HepG2 (cell line): ENCODE results near the gene TCAP. TPM values are rescaled to one million over a fixed set of nuclear protein-coding genes. Genes with fewer than 3 reads are reported as not detected.

Experiments
- ATAC-seq: fragments of 200-7000 bp; cut with Tn5 transposase; 3 replicates; pipeline ENCODE4 v1.9.1; 2020; ENCODE audit warnings: mild to moderate bottlenecking, moderate library complexity
- BruUV-seq: library from RNA; stranded (reverse); fragments of 400-500 nt; replicated peaks from 2 replicates; lab custom pipeline; 2021; lab: Mats Ljungman, UMichigan
- CTCF ChIA-PET: fragments of 300-600 bp; formaldehyde crosslinking; extraction: SDS; loops from one replicate; lab custom pipeline; 2021; ENCODE audit warnings: low total read pairs, inconsistent platforms, low intra/inter-chr PET ratio; lab: Yijun Ruan, JAX
- POLR2A ChIA-PET: fragments of 350-600 bp; sonication (Branson Sonifier 250); formaldehyde crosslinking; loops from one replicate; lab custom pipeline; 2020; ENCODE audit warnings: antibody characterized with exemption, inconsistent platforms; lab: Yijun Ruan, JAX
- DNase-seq: peaks from one replicate; pipeline ENCODE4 v3.0.0-alpha.2; 2015; ENCODE audit warnings: low spot score
- FAIRE-seq: peaks from 3 replicates; lab custom pipeline; 2011; peaks lifted over from hg19 to GRCh38; lab: Jason Lieb, UNC
- H2AFZ ChIP-seq: one replicate; pipeline ENCODE4 v1.6.1; 2011; ENCODE audit warnings: low read length, inconsistent platforms
- H3K27ac ChIP-seq: fragments of 300-600 bp; 3 replicates; pipeline ENCODE4 v1.8.0; 2011; ENCODE audit warnings: mixed run types, mild to moderate bottlenecking, mixed read lengths, low read length, inconsistent platforms; ENCODE audit not compliant: insufficient read depth; ENCODE audit errors: extremely low read length
- H3K27me3 ChIP-seq, 2 experiments: fragments of 200-600 bp in 1 of 2; 2 replicates in 1 of 2; 3 replicates in 1 of 2; pipeline versions ENCODE4 v1.6.0 to v1.8.0; 2011; ENCODE audit warnings: low read length in 2 of 2, mild to moderate bottlenecking in 2 of 2, moderate library complexity in 2 of 2, inconsistent platforms in 1 of 2; ENCODE audit not compliant: insufficient read depth in 2 of 2, control insufficient read depth in 1 of 2
- H3K36me3 ChIP-seq, 2 experiments: fragments of 200-600 bp in 1 of 2; replicated peaks in 1 of 2; 2 replicates in 1 of 2; 3 replicates in 1 of 2; pipeline versions ENCODE4 v1.5.1 to v1.8.0; 2011; ENCODE audit warnings: low read length in 2 of 2, inconsistent platforms in 1 of 2; ENCODE audit not compliant: insufficient read depth in 2 of 2, control insufficient read depth in 1 of 2
- H3K4me1 ChIP-seq: 2 replicates; pipeline ENCODE4 v1.5.1; 2012; ENCODE audit warnings: low read length, inconsistent platforms; ENCODE audit not compliant: insufficient read depth
- H3K4me2 ChIP-seq: 2 replicates; pipeline ENCODE4 v1.6.0; 2011; ENCODE audit warnings: low read depth, low read length, inconsistent platforms
- H3K4me3 ChIP-seq, 3 experiments: fragments of 200-600 bp in 1 of 3; sonication (generic), shearing (Covaris generic) in 1 of 3; replicated peaks in 1 of 3; 2 replicates each; pipeline ENCODE4 v1.5.1; 2011 to 2016; ENCODE audit warnings: low read length in 3 of 3, inconsistent platforms in 2 of 3, low read depth in 2 of 3, mild to moderate bottlenecking in 2 of 3, control low read depth in 1 of 3, mixed read lengths in 1 of 3; ENCODE audit not compliant: insufficient read depth in 1 of 3
- H3K79me2 ChIP-seq: one replicate; pipeline ENCODE4 v1.6.1; 2011; ENCODE audit warnings: low read length, inconsistent platforms; ENCODE audit not compliant: insufficient read depth
- H3K9ac ChIP-seq: 2 replicates; pipeline ENCODE4 v1.6.0; 2011; ENCODE audit warnings: mild to moderate bottlenecking, low read depth, low read length, inconsistent platforms; ENCODE audit not compliant: insufficient read depth
- H3K9me3 ChIP-seq: 2 replicates; pipeline ENCODE4 v1.5.1; 2012; ENCODE audit warnings: mild to moderate bottlenecking, low read length
- H4K20me1 ChIP-seq: 2 replicates; pipeline ENCODE4 v1.6.0; 2011; ENCODE audit warnings: inconsistent platforms, mild to moderate bottlenecking, low read length, moderate library complexity; ENCODE audit not compliant: insufficient read depth
- MLLT10 ChIP-seq: sonication (generic); formaldehyde crosslinking; IDR thresholded peaks from 2 replicates; pipeline ENCODE4 v1.4.0; 2020; ENCODE audit warnings: missing genetic modification reagents
- PHF20 ChIP-seq: sonication (generic); formaldehyde crosslinking; IDR thresholded peaks from 2 replicates; pipeline ENCODE4 v1.5.0; 2020; ENCODE audit warnings: mild to moderate bottlenecking, missing genetic modification reagents
- SIX1 ChIP-seq: sonication (generic); formaldehyde crosslinking; IDR thresholded peaks from 2 replicates; pipeline ENCODE4 v1.4.0; 2020; ENCODE audit warnings: missing genetic modification reagents, borderline replicate concordance
- SMAD3 ChIP-seq: sonication (generic); formaldehyde crosslinking; IDR thresholded peaks from 2 replicates; pipeline ENCODE4 v1.4.0; 2020; ENCODE audit warnings: missing genetic modification reagents
- SMAD9 ChIP-seq: sonication (generic); formaldehyde crosslinking; IDR thresholded peaks from 2 replicates; pipeline ENCODE4 v1.5.1; 2020; ENCODE audit warnings: mild to moderate bottlenecking, missing genetic modification reagents
- SRY ChIP-seq: sonication (generic); formaldehyde crosslinking; IDR thresholded peaks from 2 replicates; pipeline ENCODE4 v1.8.0; 2022; ENCODE audit warnings: mild to moderate bottlenecking, missing genetic modification reagents
- TEF ChIP-seq: sonication (generic); formaldehyde crosslinking; IDR thresholded peaks from 2 replicates; pipeline ENCODE4 v1.5.0; 2020; ENCODE audit warnings: missing genetic modification reagents
- UBTF ChIP-seq: sonication (generic); formaldehyde crosslinking; IDR thresholded peaks from 2 replicates; pipeline ENCODE4 v1.4.0; 2020; ENCODE audit warnings: mild to moderate bottlenecking, missing genetic modification reagents
- ZBTB20 ChIP-seq: sonication (generic); formaldehyde crosslinking; IDR thresholded peaks from 2 replicates; pipeline ENCODE4 v1.8.1; 2023; ENCODE audit warnings: missing genetic modification reagents, low read depth, mild to moderate bottlenecking, borderline replicate concordance
- ZNF33A ChIP-seq: sonication (generic); formaldehyde crosslinking; IDR thresholded peaks from 2 replicates; pipeline ENCODE4 v1.5.1; 2020; ENCODE audit warnings: missing genetic modification reagents, mild to moderate bottlenecking, moderate library complexity, borderline replicate concordance
- ZNF367 ChIP-seq: sonication (generic); formaldehyde crosslinking; IDR thresholded peaks from 2 replicates; pipeline ENCODE4 v1.4.0; 2020; ENCODE audit warnings: missing genetic modification reagents, borderline replicate concordance
- ZNF446 ChIP-seq: sonication (generic); formaldehyde crosslinking; IDR thresholded peaks from 2 replicates; pipeline ENCODE4 v1.5.0; 2020; ENCODE audit warnings: mild to moderate bottlenecking, missing genetic modification reagents
- ZNF557 ChIP-seq: sonication (generic); formaldehyde crosslinking; IDR thresholded peaks from 2 replicates; pipeline ENCODE4 v1.4.0; 2020; ENCODE audit warnings: missing genetic modification reagents
- ZNF687 ChIP-seq: sonication (generic); formaldehyde crosslinking; IDR thresholded peaks from 2 replicates; pipeline ENCODE4 v1.5.1; 2020; ENCODE audit warnings: mild to moderate bottlenecking, missing genetic modification reagents, moderate library complexity
- ZSCAN20 ChIP-seq: sonication (generic); formaldehyde crosslinking; IDR thresholded peaks from 2 replicates; pipeline ENCODE4 v1.4.0; 2020; ENCODE audit warnings: missing genetic modification reagents, mild to moderate bottlenecking, borderline replicate concordance
- WGBS: methylation state at CpG from one replicate; pipeline ENCODE4 v1.1.6; 2017; ENCODE audit warnings: low lambda C conversion rate; 5-methylcytosine and 5-hydroxymethylcytosine counted together
- in situ Hi-C: cut with HindIII; loops from 2 replicates; pipeline ENCODE4 v1.10.0; 2017; ENCODE audit warnings: low pct_unique_long_range_greater_than_20kb; ENCODE audit not compliant: extremely low pct_ligation_motif_present
- intact Hi-C: fragments of 100-400 bp; cut with micrococcal nuclease; formaldehyde crosslinking; loops from one replicate; pipeline ENCODE4 v1.10.0; 2022; ENCODE audit not compliant: unreplicated experiment
- polyA plus RNA-seq, 8 experiments: library from polyadenylated mRNA; depleted of rRNA in 3 of 8; stranded (reverse) in 7 of 8; unstranded in 1 of 8; fragments of >200 nt; fragmentation: Illumina TruSeq in 4 of 8; extraction: Trizol in 4 of 8; gene quantifications; 2 replicates each; pipeline versions ENCODE4 v1.2.1 to v1.2.3, GENCODE V29; 2011 to 2016; ENCODE audit warnings: low read depth in 4 of 8, missing spikeins in 1 of 8, mixed read lengths in 1 of 8; ENCODE audit not compliant: insufficient read depth in 1 of 8
- total RNA-seq, 5 experiments: library from RNA; depleted of rRNA; stranded (reverse); fragments of >200 nt; fragmentation: Illumina TruSeq; extraction: Trizol; gene quantifications; 2 replicates each; pipeline ENCODE4 v1.2.3, GENCODE V29; 2016; ENCODE audit warnings: low read depth in 1 of 5

The TCAP gene
- total and polyA plus RNA-seq, 2 of the 13 experiments (the other 11 are each of a cell fraction or from before 2014, with no cell fraction given): 0.24 to 0.65 TPM

GRCh38 chr17:39663688-39664580 is 1.2 kb upstream of the TCAP start:
- Histone ChIP-seq H3K36me3 (peaks cover 15 to 18% of the 10 kb centered on the region in 2 experiments; a peak in 4 of 5 replicates), H3K27me3 (peaks cover 5 to 27% of the 10 kb centered on the region in 2 experiments), H3K79me2 (no peaks in the 10 kb centered on the region), H4K20me1 (no peaks in the 10 kb centered on the region), H3K9me3 (no peaks in the 10 kb centered on the region), H3K4me3 (peak overlapping the region in 1 of 3 experiments; percentile 45; a peak in 2 of 6 replicates), H3K9ac (peak overlapping the region; percentile 7; the same call in 1 of the 2 replicates), H3K4me1 (peaks cover 55% of the 10 kb centered on the region), H2AFZ (no peak overlapping the region), H3K27ac (no peak overlapping the region), H3K4me2 (peak overlapping the region; percentile 59)
- ChIA-PET POLR2A (interaction anchor here (0.8 to 1.8 kb wide), 6 partner anchors 10 to 89 kb away, joined by 3 to 7 read pairs (median 4); no protein-coding TSS in a partner anchor), CTCF (interaction anchor here (3.6 kb wide), 1 partner anchor 41 kb away, joined by 22 read pairs; no protein-coding TSS in a partner anchor)
- ATAC-seq (peak; percentile 63), FAIRE-seq (peak; percentile 63), DNase-seq (peak; percentile 50)
- intact Hi-C loops (no loop called here), in situ Hi-C loops (no loop called here)
- TSS peak; percentile 42 for BruUV-seq
- 6% methylated on average over 15 of the region's 17 CpGs for WGBS
- TF ChIP-seq ZNF687 (peak; percentile 64), ZBTB20 (CRISPR knock-in tag) (no peak), TEF (CRISPR knock-in tag) (no peak), ZNF557 (no peak), ZNF33A (CRISPR knock-in tag) (no peak), SMAD9 (no peak), SIX1 (CRISPR knock-in tag) (no peak), UBTF (peak; percentile 71), SRY (CRISPR knock-in tag) (no peak), SMAD3 (CRISPR knock-in tag) (no peak), ZNF367 (CRISPR knock-in tag) (no peak), ZNF446 (CRISPR knock-in tag) (no peak), MLLT10 (CRISPR knock-in tag) (no peak), ZSCAN20 (CRISPR knock-in tag) (no peak), PHF20 (CRISPR knock-in tag) (no peak)
